ENCODE data around the gene TLE1.

DNA sequence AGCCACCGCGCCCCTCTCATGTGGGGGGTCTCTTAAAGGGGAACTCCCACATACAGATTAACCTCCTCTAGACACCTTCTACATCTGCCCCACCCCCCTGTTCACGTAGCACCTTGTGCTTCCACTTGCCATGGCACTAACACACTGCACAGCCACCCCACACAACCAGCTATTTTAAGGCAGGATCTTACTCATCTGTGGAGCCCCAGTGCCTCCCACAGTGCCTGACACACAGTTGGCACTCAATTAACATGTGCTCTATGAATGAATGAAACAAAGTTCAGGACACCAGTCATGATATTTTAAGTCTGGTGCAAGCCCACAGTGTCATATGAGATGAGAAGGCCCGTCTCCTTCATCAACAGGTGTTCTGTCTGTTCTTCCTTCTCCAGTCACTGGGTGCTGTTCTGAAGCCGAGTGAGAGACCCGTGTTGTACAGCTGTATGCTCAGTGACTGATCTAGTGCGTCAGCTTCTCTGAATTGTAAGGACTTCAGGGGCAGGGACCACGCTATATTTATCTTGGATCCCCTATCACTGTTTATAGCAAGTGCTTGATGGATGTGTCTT is 149.1 kb downstream of the TLE1 start:
- TF ChIP-seq POLR2AphosphoS5 (IDR thresholded peaks at IDR 0.05) (no peak), POLR2A (IDR thresholded peaks at IDR 0.05) (no peak)
- TF ChIP-seq, protein P1, sequence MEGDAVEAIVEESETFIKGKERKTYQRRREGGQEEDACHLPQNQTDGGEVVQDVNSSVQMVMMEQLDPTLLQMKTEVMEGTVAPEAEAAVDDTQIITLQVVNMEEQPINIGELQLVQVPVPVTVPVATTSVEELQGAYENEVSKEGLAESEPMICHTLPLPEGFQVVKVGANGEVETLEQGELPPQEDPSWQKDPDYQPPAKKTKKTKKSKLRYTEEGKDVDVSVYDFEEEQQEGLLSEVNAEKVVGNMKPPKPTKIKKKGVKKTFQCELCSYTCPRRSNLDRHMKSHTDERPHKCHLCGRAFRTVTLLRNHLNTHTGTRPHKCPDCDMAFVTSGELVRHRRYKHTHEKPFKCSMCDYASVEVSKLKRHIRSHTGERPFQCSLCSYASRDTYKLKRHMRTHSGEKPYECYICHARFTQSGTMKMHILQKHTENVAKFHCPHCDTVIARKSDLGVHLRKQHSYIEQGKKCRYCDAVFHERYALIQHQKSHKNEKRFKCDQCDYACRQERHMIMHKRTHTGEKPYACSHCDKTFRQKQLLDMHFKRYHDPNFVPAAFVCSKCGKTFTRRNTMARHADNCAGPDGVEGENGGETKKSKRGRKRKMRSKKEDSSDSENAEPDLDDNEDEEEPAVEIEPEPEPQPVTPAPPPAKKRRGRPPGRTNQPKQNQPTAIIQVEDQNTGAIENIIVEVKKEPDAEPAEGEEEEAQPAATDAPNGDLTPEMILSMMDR (IDR thresholded peaks at IDR 0.05) = no peak

All from stomach (tissue), 4 donors.